ENCODE results near the gene NDUFAF8.
A peak's percentile ranks its signal among the peaks of the same experiment; 100 is the strongest.
"Not testable (repeated sequence)": the region's sequence is repeated elsewhere in the genome, so short reads cannot be mapped to it uniquely, and the experiment has no call there.

NDUFAF8 gene

GRCh38 chr17:81223762-81224130 lies 15.4 kb upstream of the NDUFAF8 start:
- DNase-seq: peak; percentile 50

DNA sequence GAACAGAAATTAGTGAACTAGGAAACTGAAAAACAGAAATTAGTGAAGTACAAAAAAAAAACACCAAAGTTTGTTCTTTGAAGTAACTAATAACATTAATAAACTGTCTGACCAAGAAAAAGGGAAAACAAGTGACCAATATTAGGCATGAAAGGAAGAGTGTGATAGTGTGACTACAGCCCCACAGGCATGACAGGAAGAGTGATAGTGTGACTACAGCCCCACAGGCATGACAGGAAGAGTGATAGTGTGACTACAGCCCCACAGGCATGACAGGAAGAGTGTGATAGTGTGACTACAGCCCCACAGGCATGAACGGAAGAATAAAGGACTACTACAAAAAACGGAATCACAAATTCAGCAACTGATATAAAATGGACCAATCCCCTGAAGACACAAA lies 11.5 kb upstream of the NDUFAF8 start:
- DNase-seq: not testable (repeated sequence)

GRCh38 chr17:81228420-81228819 lies 10.7 kb upstream of the NDUFAF8 start:
- DNase-seq: no peak

GRCh38 chr17:81228834-81229665 lies 10.1 kb upstream of the NDUFAF8 start:
- no peak for DNase-seq

- DNase-seq: no peak
These were observed 9.5 kb upstream of the NDUFAF8 start for GRCh38 chr17:81229666-81229920.

DNA sequence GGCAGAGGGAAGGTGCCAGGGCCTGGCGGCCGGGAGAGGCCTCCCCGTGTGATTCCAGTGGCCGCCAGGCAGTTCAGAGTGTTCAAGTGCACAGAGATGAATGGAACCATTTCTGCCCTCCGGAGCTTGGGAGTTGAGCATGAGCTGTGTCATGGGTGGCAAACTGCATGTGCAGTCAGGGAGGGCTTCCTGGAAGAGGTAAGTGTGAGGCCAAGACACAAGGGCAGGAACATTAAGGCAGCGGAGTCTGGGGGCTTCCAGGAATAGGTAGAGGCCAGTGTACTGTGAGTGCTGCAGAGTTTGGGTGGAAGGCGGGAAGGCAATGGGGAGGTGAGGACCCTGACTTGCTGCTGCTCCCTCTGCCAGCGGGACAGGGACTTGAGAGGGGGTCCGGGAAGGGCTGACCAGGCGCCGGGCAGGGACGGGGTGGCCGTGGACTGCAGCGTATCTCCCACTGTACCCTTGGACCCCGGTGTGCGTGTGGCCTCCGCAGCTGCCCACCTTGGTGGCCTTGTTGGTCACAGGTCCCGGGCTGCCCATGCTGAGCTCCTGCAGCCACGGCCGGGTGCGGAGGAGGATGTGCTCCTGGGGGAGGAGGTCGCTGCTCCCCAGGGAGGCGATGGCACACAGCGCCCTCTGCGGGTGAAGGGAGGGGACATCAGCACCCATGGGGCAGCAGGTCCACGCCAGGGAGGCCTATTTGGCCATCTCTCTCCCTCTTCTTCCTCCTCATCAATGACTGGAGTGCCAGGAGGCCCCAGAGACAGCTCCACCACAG lies 8.9 kb upstream of the NDUFAF8 start:
- no peak for DNase-seq

DNA sequence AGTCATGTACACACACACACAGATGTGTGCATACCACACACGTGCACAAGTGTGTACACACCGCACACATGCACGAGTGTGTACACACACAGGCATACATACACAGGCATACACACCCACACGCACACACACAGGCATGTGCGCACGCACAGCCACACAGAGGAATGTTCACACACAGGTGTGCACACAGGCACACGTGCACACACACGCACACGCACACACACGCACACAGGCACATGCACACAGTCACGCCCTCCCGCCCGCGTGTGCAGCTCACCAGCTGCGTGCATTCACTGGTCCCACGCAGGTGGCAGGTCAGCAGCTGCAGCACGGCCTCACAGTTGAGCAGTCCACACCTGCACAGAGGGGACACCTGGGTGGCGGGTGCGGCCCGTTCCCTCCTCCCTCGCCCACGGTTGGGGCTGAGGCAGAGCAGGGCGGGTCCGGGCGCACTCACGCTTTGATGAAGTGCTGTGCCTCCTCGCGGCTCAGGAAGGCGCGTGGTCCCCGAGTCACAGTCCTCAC lies 7.9 kb upstream of the NDUFAF8 start:
- DNase-seq: no peak

GRCh38 chr17:81231766-81232581 lies 7.1 kb upstream of the NDUFAF8 start:
- no peak for DNase-seq

DNA sequence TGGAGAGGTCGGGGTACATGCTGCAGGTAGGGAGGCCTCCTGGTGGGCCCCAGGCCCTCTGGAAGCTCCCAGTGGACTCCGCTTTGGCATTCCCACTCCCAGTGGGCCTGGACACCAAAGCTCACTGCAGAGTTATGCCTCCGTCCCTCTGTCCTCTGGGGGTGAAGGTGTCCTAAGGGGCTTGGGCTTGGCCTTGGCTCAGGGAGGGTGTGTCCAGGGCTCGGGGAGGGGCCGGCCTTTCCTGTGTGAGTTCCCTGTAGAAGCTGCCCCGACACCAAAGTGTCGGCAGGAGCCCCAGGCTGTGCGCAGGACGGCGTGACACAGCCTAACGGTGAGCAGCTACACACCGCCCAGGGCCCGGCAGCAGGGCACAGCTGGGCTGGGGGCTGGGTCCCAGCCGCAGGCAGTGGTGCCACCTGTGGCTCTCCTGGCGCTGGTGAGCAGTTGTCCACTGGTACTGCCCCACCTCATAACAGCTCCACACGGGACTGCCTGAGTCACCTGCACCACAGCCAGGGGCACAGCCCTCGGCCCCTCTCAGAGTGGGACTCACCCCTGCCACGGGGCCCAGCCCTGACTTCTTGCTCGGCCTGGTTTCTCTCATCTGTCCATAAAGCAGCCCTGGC lies 6.4 kb upstream of the NDUFAF8 start:
- DNase-seq: no peak

GRCh38 chr17:81233316-81233715 lies 5.8 kb upstream of the NDUFAF8 start:
- DNase-seq: no peak

DNA sequence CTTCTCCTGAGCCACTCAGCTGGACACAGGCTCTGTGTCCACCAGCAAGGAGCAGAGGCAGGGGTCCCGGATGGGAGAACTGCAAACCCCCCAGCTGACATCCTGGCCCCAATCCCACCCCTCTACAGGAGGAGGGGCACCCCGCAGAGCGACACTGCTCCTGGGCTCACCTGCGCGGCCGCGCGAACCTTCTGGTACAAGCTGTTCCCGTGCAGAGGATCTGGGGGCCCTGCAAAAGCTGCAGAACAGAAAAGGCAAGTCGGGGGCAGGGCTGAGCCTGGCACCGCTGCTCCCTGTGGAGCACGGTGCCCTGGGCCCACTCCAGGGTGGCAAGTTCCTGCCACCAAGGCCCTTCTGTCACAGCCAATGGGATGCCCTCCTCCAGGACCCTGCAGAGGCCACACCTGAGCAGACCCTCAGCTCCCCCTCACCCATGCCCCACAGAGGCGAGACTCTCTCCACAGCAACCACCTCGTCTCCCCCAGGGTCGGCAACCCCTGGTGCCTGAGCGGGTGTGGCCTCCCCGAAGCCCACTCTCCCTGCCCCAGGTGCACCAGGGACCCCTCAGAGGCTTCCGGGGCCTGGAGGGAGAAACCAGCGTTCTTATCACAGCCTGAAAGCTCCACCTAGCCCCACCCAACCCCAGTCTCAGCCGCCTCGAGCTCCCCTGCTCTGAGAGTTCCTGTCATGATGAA lies 5.2 kb upstream of the NDUFAF8 start:
- no peak for DNase-seq

DNA sequence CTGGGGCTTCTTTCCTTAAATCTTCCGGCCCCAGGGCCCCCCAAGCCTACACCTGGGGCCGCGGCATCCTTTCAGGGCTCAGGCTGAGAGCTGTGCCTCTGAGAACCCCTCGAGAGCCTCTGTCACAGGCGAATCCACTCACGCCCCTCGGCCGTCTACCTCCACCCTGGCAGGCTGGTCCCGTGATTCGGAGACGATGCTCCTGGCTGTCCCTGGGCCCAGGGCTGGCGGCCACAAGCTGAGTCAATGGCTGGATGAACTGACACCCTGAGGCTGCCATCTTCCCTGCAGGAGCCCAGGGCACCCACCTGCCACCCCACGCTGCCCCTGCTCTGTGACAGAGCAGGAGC lies 4.6 kb upstream of the NDUFAF8 start:
- DNase-seq: no peak

DNA sequence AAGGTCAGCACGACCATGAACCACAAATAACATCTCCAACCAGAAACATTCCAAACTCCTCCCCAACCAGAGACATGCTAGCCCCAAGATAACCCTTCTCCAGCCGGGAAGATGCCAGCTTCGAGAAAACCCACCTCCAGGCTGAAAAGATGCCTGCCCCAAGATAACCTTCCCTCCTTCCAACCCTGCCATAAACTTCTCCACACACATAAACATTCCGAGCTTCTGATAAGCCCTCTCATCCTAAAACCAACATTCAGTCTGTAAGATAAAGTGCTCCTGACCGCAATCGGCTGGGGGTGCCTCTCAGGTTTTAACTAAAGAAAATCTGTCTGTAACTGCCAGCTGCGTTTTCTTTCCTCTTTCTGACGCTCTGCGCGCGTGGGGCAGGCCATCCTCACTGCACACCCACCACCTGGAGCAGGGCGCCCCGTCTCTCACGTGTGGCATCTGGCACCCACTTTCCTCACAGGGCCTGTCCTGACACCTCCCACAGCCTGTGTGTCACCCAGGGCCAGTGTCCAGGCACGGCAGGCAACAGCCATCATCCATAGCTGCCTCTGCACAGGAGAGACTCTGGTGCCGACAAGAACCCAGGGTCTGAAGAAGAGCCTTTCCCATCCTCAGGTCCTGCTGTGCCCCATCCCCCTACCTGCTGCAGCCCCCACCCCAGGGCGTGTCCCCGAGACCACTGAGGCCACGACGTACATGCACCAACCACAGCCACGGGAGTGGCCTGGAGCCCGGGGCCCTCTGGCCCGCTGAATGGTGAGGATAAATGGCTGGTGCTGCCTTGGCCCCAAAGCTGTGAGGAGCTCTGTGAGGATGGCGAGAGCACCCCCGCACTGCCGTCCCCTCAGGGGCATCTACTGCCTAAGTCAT lies 3.9 kb upstream of the NDUFAF8 start:
- DNase-seq: no peak

- DNase-seq: no peak
These were observed 3.0 kb upstream of the NDUFAF8 start for GRCh38 chr17:81235822-81236740.

DNA sequence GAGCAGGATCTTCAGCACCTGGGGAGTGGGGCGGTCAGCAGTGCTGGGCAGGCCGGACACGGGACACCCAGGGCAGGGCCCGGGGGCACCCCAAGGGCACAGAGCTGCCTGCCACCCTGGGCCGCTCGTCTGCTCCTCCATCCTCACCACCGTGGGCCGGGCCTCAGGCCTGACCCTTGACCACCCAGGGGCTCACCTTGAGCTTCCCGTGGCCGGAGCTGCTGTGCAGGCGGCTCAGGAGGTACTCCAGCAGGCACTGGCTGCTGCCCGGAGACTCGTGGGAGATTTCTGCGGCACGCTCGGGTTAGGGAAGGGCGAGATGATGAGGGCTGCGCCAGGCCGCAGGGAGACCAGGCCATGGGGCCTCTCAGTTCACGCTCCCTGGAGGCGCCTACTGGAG lies 2.3 kb upstream of the NDUFAF8 start:
- no peak for DNase-seq

DNA sequence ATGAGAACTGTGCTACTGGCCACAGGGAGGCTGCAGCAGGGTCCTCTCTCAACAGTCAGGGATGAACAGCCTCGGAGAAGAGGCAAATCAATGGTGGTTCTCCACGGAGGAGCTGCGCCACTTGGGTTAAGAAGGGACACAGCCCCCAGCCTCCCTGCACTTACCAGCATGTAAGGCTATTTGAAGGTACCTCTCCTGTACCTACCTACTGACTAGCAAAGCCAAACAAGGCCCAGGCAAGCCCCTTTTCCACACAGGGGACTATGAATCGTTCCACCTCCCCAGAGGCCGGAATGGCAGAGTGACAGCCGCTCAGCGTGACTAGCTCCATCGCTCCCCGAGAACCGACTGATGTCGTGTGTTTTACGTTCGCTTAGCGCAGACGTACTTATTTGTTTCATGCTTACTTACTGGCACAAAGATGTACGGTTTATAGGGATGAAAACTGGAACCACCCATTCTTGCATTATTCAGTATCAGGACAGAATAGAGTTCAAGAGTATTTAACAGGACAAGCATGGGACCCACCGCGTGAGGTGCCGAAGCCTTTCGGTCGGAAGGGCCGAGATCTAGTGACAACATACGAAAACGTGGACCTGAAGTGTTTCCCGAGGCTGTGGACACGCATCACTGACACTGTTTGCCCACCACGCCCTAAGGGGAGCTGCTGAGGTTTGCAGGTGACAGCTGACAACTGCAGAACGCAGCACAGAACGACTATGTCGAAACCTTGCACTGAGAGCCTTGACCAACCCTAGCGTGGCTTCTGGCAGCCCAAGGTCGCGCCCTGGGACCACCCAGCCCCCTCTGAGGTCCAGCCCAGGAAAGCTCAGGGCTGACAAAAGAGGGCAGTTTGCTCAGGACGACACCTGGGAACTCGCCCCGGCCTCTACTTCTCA lies 1.3 kb upstream of the NDUFAF8 start:
- DNase-seq: no peak

- DNase-seq: no peak
These were observed 666 bp upstream of the NDUFAF8 start for GRCh38 chr17:81238490-81238814.

DNA sequence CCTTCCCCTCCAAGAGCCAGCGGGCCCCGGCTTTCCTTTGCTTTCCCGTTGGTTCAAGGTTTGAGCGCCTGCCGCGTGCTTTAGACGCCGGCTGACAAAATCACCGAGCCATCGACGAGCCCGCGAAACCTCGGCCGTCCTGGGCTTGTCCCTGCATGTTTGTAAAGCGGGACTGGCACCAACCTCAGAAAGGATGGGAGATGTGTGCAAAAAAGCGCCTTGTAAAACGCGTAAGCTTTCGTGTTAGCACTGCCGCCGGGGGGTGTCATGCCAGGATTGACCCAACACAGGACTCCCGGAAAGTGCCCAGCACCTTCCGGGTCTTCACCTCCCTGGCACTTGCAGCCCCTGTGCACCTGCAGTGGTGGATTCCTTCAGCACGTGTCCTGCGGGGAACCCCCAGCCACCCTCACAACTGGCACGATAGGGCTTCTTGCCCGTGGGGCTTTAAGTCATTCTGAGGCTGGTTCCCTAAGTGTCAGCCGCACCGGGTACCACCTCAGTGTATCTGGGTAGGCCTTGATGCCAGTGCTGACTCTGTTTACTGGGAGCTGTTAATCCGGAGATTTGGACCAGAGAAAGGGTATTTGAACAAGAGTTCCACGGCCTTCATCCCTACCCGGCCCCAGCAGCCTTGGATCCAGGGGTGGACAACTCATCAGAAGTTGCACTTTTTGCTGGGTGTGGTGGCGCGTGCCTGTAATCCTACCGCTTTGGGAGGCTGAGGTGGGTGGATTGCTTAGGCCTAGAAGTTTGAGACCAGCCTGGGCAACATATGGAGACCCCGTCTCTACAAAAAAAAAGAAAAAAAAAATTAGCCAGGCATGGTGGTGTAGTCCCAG lies 817 bp downstream of the NDUFAF8 start:
- DNase-seq: no peak
